NCI-H2227 (cell line): ENCODE measurements around the gene APC.
"Not testable (repeated sequence)": the region's sequence is repeated elsewhere in the genome, so short reads cannot be mapped to it uniquely, and the experiment has no call there.

Source experiments
- DNase-seq: peaks from one replicate; lab custom pipeline; 2025; ENCODE audit not compliant: unreplicated experiment; lab: John Stamatoyannopoulos, UW

Gene APC

GRCh38 chr5:112713206-112713605 lies 24.5 kb upstream of the APC start:
- no peak for DNase-seq

DNA sequence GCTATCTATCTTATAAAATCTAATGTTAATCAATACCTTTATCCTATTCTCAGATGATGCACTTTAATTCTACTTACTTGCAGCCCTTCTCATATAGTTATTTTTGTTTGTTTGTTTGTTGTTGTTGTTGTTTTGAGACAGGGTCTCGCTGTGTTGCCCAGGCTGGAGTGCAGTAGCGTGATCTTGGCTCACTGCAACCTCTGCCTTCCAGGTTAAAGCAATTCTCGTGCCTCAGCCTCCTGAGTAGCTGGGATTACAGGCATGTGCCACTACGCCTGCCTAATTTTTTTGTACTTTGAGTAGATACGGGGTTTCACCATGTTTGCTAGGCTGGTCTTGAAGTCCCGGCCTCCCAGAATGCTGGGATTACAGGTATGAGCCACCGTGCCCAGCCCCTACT lies 20.8 kb upstream of the APC start:
- DNase-seq, result not testable (repeated sequence)

DNA sequence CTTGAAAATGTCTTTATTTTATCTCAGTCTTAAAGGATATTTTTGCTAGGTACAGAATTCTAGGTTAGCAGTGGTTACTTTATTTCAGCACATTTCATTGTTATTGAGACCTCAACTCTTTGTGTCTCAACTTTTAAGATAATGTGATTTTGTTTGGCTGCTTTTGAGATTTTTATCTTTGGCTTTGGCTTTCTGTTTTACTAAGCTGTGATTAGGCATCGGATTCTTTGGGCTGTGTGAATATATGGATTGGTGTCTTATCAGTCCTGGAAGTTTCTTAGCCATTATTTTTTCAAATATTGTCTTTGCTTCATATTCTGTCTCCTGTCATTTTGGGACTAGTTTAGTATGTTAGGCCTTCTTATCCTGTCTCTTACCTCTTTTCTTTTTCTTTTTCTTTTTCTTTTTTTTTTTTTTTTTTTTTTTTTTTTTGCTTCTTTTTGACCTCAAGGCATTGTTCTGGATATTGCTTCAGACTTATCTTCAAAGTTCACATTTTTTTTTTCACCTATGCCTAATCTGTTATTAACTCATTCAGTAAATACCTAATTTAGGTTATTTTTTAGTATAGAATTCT lies 20.1 kb upstream of the APC start:
- DNase-seq, result no peak

DNA sequence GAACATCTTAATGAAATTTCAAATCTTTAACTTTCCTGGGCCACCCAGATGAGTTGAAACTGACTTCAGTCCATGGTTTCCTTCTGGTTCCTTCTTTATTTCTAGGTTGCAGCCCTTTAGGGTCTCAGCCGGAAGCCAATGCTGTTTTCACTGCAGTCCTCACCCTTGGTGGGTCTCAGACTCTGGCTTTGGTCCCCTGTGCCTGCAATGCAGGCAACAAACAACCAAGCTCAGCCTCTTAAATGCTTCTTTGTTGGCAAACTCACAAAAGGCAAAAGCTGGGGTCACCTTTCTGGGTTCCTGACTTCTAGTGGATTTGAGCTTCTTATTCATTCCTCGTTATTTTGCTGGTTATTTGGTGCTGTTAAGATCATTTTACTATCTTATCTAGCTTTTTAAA lies 19.3 kb upstream of the APC start:
- DNase-seq, result no peak

GRCh38 chr5:112720576-112720975 lies 17.1 kb upstream of the APC start:
- DNase-seq, result no peak

GRCh38 chr5:112724901-112725300 lies 12.8 kb upstream of the APC start:
- DNase-seq, result no peak

GRCh38 chr5:112729630-112730029 lies 8.1 kb upstream of the APC start:
- DNase-seq, result no peak

GRCh38 chr5:112732131-112732530 lies 5.6 kb upstream of the APC start:
- no peak for DNase-seq

GRCh38 chr5:112733586-112733985 lies 4.1 kb upstream of the APC start:
- no peak for DNase-seq

- DNase-seq, result no peak
These were observed 3.1 kb upstream of the APC start for GRCh38 chr5:112734597-112734996.

DNA sequence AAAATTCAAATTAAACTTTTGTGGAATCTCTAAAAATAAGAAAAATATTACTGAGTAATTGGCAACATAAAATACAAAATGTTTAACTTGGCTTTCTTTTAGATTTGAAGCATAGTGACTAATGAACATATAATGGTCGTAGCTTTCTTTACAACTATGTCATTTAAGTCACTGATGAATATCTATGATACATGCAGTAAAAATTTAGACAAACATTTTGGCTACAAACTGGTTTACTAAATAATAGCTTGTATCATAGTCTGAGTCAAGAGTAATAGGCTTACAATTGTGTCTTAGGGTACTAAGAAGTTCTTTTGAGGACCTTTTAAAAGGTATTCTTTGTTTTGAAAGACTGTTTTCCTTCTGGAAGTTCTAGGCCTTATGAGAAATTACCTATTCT lies 2.0 kb upstream of the APC start:
- no peak for DNase-seq

DNA sequence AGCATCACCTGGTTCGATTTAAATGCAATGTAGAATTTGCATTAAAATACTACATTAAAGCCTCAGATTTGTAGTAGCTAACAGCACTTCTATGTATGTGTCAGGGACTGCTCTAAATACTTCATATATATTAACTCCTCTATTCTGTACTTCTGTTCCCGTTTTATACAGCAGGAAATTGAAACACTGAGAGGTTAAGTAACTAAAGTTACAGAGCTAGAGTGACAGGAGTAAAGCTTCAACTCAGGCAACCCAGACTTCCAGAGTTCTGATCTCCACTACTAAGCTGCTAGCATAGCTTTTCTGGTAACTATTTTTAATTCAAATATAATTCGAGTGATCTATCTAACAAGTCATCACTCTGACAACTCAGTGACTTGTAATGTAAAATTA lies 619 bp upstream of the APC start:
- DNase-seq, result no peak

DNA sequence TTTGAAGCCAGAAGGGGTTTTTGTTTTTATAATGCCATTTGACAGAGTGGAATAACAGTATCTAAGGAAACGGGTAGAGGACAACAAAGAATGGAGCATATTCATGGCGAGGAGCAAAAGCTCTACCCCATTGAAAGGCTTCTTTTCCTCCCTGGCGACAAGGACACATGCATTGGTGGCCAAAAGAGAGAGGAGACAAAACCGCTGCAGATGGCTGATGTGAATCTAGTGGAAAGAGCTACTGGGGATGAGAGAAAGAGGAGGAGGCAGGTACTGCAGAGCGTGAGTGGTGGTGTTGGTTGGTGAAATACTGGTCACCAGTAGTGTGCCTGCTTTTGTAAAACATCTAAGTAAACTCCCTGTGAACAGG lies 491 bp downstream of the APC start:
- peak; percentile 14 for DNase-seq

GRCh38 chr5:112742424-112742823 lies 4.7 kb downstream of the APC start:
- DNase-seq, result peak; percentile 42

DNA sequence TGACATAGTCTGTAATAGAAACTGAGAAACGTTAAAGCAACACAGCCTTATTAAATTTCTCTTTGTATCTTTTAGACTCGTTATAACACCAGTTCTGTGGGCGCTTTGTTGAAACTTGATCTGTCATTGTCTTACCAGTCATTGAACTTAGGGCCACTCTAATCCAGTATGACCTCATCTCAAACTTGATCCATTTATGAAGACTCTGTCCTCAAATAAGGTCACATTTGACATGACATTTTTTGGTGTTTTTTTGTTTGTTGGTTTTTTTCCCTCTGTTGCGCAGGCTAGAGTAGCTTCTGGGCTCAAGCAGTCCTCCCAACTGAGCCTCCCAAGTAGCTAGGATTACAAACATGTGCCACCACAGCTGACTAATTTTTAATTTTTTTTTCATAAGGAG lies 5.9 kb downstream of the APC start:
- DNase-seq, result no peak

GRCh38 chr5:112752335-112752734 lies 14.7 kb downstream of the APC start:
- no peak for DNase-seq

DNA sequence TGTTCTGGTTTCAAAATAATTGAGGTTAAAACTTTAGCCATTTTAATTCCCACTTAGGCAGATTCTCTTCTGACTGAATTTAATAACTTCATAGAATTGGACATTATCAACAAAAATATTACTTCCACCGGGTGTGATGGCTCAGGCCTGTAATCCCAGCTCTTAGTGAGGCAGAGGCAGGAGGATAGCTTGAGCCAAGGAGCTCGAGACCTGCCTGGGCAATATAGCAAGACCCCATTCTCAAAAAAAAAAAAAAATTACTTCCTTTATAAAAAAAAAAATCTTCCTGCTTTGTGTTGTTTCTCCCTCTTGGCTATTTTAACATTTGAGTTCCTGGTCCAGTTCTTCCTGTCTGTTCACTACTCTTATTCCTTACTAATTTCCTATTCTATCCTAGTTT lies 18.0 kb downstream of the APC start:
- DNase-seq, result no peak

DNA sequence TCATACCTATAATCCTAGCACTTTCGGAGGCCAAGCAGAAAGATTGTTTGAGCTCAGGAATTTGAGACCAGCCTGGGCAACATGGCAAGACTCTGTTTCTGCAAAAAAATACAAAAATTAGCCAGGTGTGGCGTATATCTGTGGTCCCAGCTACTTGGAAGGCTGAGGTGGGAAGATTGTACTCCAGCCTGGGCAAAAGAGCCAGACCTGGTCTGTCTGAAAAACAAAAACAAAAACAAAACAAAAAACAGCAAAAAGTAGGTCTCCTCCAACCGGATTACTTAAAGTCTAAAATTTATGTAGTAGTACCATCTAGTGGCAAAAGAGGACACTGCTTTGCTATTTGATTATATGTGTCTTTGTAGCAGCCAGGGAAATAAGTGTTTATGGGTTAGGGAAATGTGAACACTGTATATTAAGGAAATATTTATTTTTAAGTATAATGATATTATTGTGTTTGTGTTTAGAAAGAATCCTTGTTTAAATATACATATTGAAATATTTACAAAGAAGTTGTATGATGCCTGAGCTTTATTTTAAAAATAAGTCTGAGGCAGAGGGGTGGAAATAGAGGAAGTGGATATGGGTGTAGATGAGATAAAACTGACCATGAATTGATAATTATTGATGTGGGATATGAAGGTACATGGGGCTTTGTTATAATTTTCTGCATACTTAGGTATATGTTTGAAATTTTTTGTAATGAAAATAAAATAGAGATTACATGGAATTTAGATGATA lies 20.0 kb downstream of the APC start:
- DNase-seq, result peak; percentile 75

DNA sequence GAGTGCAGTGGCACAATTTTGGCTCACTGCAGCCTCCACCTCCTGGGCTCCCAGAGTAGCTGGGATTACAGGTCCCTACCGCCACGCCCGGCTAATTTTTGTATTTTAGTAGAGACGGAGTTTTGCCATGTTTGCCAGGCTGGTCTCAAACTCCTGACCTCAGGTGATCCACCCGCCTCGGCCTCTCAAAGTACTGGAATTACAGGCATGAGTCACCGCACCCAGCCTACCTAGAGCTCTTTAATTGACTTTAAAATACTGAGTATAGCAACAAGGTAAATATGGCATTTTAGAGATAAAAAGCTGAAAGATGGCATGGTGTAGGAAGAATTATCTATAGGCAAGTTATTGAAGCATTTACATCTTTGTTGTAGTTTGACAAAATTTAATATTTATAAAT lies 21.0 kb downstream of the APC start:
- DNase-seq, result no peak

DNA sequence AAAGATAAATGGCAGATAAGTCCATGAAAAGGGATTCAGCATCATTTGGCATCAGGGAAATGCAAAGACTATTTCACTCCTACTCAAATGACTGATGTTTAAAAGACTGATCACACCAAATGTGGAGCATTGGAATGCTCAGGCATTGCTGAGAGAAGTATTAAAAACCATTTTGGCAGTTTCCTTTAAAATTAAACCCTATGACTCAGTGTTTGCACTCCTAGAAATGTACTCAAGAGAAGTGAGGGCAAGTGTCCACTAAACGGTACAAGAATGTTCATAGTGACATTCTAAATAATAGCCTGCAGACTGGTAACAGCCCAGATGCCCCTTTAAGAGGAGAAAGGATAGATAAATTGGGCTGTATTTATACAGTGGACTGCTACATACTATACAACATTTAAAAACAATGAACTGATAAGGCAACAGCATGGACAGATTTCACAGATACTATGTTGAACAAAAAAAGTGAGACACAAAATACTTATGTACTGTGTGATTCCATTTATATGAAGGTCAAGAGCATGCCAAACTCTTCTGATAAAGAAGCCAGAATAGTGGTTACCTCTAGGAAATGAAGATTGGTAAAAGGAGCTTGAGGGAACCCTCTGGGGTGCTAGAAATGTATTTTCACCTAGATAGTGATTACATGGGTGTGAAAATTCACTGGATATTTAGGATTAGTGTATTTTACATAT lies 24.6 kb downstream of the APC start:
- no peak for DNase-seq

DNA sequence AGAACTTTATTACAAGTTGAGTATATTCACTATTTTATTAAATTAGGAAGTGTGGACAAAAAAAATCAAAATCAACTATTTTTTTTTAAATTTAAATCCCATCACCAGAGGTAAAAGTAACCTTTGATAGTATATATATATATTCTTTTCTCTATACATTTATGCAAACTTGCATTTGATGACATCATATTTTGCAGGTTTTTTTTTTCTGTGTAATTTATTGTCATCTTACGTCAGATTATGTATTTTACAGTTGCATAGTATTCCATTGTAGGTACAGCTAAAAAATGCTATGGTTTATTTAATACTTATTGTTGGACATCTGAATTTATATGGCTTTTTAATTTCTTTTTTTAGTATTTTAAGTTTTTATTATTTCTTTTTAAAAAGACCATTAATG lies 25.5 kb downstream of the APC start:
- no peak for DNase-seq

- DNase-seq, result no peak
These were observed 34.4 kb downstream of the APC start for GRCh38 chr5:112772124-112772523.
